K562 (cell line): ENCODE data around the gene IFI30. TPM values are rescaled to one million over a fixed set of nuclear protein-coding genes. Genes with fewer than 3 reads are reported as not detected.

Experiments used
- GATA2 ChIP-seq: sonication (generic); formaldehyde crosslinking; IDR thresholded peaks from 2 replicates; pipeline ENCODE4 v1.4.0; 2020; ENCODE audit warnings: mild to moderate bottlenecking, missing genetic modification reagents
- HDGF ChIP-seq: fragments of 450-650 bp; IDR thresholded peaks from 2 replicates; pipeline ENCODE4 v1.6.1; 2016
- HIVEP1 ChIP-seq: fragments of 250-450 bp; sonication (Bioruptor Pico); IDR thresholded peaks from 2 replicates; pipeline ENCODE4 v1.4.0; 2020; ENCODE audit warnings: mild to moderate bottlenecking
- KLF16 ChIP-seq: IDR thresholded peaks from 2 replicates; pipeline ENCODE4 v1.6.1; 2016; ENCODE audit warnings: antibody characterized with exemption
- KLF6 ChIP-seq: fragments of 250-450 bp; sonication (Bioruptor Pico); IDR thresholded peaks from 2 replicates; pipeline ENCODE4 v1.4.0; 2020; ENCODE audit warnings: mild to moderate bottlenecking, moderate library complexity, borderline replicate concordance
- NCOA1 ChIP-seq: fragments of 450-650 bp; IDR thresholded peaks from 2 replicates; pipeline ENCODE4 v1.6.1; 2016; ENCODE audit warnings: low read depth
- NCOA2 ChIP-seq, 2 experiments: fragments of 450-650 bp; IDR thresholded peaks; 2 replicates each; pipeline ENCODE4 v1.6.1; 2018; ENCODE audit warnings: mild to moderate bottlenecking in 2 of 2, moderate library complexity in 1 of 2; ENCODE audit not compliant: partially characterized antibody in 2 of 2
- NFYB ChIP-seq: IDR thresholded peaks from 2 replicates; pipeline ENCODE4 v1.6.1; 2011; ENCODE audit warnings: mild to moderate bottlenecking, moderate library complexity; ENCODE audit not compliant: insufficient read length; ENCODE audit errors: extremely low read depth
- NONO ChIP-seq, 2 experiments: fragments of 200-400 bp in 1 of 2; fragments of 450-650 bp in 1 of 2; formaldehyde crosslinking in 1 of 2; IDR thresholded peaks; 2 replicates each; pipeline ENCODE4 v1.6.1; 2017; ENCODE audit warnings: low read depth in 2 of 2, mild to moderate bottlenecking in 2 of 2, moderate library complexity in 2 of 2, low read length in 1 of 2
- SMARCE1 ChIP-seq: fragments of 450-650 bp; IDR thresholded peaks from 2 replicates; pipeline ENCODE4 v1.7.1; 2016; ENCODE audit warnings: mild to moderate bottlenecking
- STAG1 ChIP-seq: sonication (generic); formaldehyde crosslinking; IDR thresholded peaks from 2 replicates; pipeline ENCODE4 v1.5.0; 2020; ENCODE audit warnings: missing genetic modification reagents, borderline replicate concordance
- SUPT5H ChIP-seq: fragments of 450-650 bp; IDR thresholded peaks from 2 replicates; pipeline ENCODE4 v1.6.1; 2016
- TBP ChIP-seq: optimal IDR thresholded peaks from 2 replicates; pipeline ENCODE3; 2011; ENCODE audit warnings: low read depth, low read length, improper control_type of control experiment
- ZBTB8A ChIP-seq: fragments of 450-650 bp; IDR thresholded peaks from 2 replicates; pipeline ENCODE4 v1.6.1; 2018; ENCODE audit warnings: mild to moderate bottlenecking, moderate library complexity; ENCODE audit not compliant: partially characterized antibody
- ZKSCAN1 ChIP-seq: fragments of 150-350 bp; IDR thresholded peaks from 2 replicates; pipeline ENCODE4 v1.6.1; 2016; ENCODE audit warnings: low read depth, low read length
- ZSCAN32 ChIP-seq: fragments of 450-650 bp; formaldehyde crosslinking; IDR thresholded peaks from 2 replicates; pipeline ENCODE4 v1.4.0; 2020; ENCODE audit warnings: mild to moderate bottlenecking, moderate library complexity
- polyA plus RNA-seq, 8 experiments: library from polyadenylated mRNA; depleted of rRNA in 4 of 8; stranded (reverse) in 5 of 8; unstranded in 3 of 8; fragments of >200 nt; fragmentation: Nextera tagmentation in 2 of 8; fragmentation: Illumina TruSeq in 1 of 8; extraction: Ambion mirVana in 2 of 8; extraction: Trizol in 1 of 8; gene quantifications; 2 replicates each; pipeline versions ENCODE4 v1.2.1 to v1.2.3, GENCODE V29; 2011 to 2014; ENCODE audit warnings: inconsistent platforms in 1 of 8, missing spikeins in 1 of 8
- total RNA-seq, 7 experiments: library from RNA; depleted of rRNA in 6 of 7; stranded (reverse); fragments of >200 nt in 6 of 7; fragmentation: Illumina TruSeq in 2 of 7; extraction: Trizol in 2 of 7; gene quantifications; 2 replicates each; pipeline versions ENCODE4 v1.2.1 to v1.2.3, GENCODE V29; 2011 to 2021; ENCODE audit warnings: low replicate concordance in 1 of 7
- TF ChIP-seq, protein P1 (sequence below): fragments of 450-650 bp; formaldehyde crosslinking; IDR thresholded peaks from 2 replicates; pipeline ENCODE4 v1.4.0; 2020; ENCODE audit warnings: mild to moderate bottlenecking
- TF ChIP-seq, protein P2 (sequence below): sonication (generic); formaldehyde crosslinking; IDR thresholded peaks from 2 replicates; pipeline ENCODE4 v1.8.0; 2022; ENCODE audit warnings: missing genetic modification reagents, mild to moderate bottlenecking, borderline replicate concordance
- TF ChIP-seq, protein P3 (sequence below): IDR thresholded peaks from 3 replicates; pipeline ENCODE4 v1.6.1; 2011; ENCODE audit warnings: borderline replicate concordance, mild to moderate bottlenecking, moderate library complexity; ENCODE audit not compliant: insufficient read length; ENCODE audit errors: extremely low read depth
- TF ChIP-seq, protein P4 (sequence below): fragments of 250-450 bp; sonication (Bioruptor Pico); IDR thresholded peaks from 2 replicates; pipeline ENCODE4 v1.5.0; 2021
- TF ChIP-seq, protein P5 (sequence below): conservative IDR thresholded peaks from 2 replicates; pipeline ENCODE4 v1.6.1; 2011; ENCODE audit warnings: low read depth, mild to moderate bottlenecking, low read length; ENCODE audit not compliant: control insufficient read depth

The IFI30 gene
- total and polyA plus RNA-seq, 9 of the 15 experiments (the other 6 are each of a cell fraction or from before 2014, with no cell fraction given), result 63.7 to 430 (median 109) TPM

DNA sequence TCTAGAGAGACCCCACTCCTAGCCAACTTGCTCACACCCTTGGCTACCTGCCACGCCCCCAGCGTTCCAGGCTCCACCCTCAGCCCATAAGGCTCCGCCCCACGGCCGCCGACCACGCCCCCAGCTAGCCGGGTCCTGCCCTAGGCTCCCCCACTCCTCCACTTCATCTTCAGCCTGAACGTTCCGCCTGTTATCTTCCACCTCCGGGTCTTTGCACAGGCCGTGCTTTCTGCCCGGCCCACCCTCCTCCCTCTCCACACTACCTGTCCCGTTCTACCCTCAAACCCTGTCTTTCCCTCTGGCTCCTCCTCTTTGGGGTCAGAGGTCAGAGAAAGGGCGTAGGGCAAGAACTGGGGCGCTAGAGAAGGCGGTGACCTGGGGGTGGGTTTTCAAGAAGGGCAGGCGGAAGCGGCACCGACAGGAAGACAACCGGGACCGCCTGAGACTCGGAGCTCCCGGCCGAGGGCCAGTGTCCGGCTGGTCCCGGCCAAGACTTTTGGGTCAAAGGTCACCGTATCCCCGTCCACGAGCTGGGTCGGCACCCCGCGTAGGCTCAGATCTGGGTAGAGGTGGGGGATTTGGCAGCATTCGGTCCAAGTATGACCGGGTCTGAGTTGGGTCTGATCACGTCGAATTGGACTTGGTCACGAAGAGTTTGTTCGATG lies 50.4 kb downstream of the IFI30 start (continued):
- TF ChIP-seq, protein P1, sequence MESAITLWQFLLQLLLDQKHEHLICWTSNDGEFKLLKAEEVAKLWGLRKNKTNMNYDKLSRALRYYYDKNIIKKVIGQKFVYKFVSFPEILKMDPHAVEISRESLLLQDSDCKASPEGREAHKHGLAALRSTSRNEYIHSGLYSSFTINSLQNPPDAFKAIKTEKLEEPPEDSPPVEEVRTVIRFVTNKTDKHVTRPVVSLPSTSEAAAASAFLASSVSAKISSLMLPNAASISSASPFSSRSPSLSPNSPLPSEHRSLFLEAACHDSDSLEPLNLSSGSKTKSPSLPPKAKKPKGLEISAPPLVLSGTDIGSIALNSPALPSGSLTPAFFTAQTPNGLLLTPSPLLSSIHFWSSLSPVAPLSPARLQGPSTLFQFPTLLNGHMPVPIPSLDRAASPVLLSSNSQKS (CRISPR knock-in tag), result 0 out of 2 replicates have a peak, but pooled peaks have one; percentile 32
- TF ChIP-seq HDGF, result no peak; the same call in 1 of the 2 replicates
- TF ChIP-seq KLF6 (CRISPR knock-in tag), result no peak
- TF ChIP-seq SUPT5H, result peak; percentile 71
- no peak for TF ChIP-seq NCOA2 (IDR thresholded peaks at IDR 0.05; ENCODE audit: partially characterized antibody in 2 of 2)
- no peak for TF ChIP-seq NONO (IDR thresholded peaks at IDR 0.05; ENCODE audit: low read depth in 2 of 2, low read length in 1 of 2)
- no peak for TF ChIP-seq HIVEP1 (CRISPR knock-in tag)
- TF ChIP-seq, protein P2, sequence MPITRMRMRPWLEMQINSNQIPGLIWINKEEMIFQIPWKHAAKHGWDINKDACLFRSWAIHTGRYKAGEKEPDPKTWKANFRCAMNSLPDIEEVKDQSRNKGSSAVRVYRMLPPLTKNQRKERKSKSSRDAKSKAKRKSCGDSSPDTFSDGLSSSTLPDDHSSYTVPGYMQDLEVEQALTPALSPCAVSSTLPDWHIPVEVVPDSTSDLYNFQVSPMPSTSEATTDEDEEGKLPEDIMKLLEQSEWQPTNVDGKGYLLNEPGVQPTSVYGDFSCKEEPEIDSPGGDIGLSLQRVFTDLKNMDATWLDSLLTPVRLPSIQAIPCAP, result no peak
- TF ChIP-seq, protein P3, sequence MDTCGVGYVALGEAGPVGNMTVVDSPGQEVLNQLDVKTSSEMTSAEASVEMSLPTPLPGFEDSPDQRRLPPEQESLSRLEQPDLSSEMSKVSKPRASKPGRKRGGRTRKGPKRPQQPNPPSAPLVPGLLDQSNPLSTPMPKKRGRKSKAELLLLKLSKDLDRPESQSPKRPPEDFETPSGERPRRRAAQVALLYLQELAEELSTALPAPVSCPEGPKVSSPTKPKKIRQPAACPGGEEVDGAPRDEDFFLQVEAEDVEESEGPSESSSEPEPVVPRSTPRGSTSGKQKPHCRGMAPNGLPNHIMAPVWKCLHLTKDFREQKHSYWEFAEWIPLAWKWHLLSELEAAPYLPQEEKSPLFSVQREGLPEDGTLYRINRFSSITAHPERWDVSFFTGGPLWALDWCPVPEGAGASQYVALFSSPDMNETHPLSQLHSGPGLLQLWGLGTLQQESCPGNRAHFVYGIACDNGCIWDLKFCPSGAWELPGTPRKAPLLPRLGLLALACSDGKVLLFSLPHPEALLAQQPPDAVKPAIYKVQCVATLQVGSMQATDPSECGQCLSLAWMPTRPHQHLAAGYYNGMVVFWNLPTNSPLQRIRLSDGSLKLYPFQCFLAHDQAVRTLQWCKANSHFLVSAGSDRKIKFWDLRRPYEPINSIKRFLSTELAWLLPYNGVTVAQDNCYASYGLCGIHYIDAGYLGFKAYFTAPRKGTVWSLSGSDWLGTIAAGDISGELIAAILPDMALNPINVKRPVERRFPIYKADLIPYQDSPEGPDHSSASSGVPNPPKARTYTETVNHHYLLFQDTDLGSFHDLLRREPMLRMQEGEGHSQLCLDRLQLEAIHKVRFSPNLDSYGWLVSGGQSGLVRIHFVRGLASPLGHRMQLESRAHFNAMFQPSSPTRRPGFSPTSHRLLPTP, result no peak
- no peak for TF ChIP-seq ZBTB8A
- TF ChIP-seq GATA2 (CRISPR knock-in tag), result no peak
- no peak for TF ChIP-seq KLF16
- TF ChIP-seq STAG1 (CRISPR knock-in tag), result no peak
- TF ChIP-seq NFYB, result no peak
- peak; percentile 73; the same call in 1 of the 2 replicates for TF ChIP-seq ZKSCAN1
- peak; percentile 46; the same call in 1 of the 2 replicates for TF ChIP-seq SMARCE1
- TF ChIP-seq, protein P4, sequence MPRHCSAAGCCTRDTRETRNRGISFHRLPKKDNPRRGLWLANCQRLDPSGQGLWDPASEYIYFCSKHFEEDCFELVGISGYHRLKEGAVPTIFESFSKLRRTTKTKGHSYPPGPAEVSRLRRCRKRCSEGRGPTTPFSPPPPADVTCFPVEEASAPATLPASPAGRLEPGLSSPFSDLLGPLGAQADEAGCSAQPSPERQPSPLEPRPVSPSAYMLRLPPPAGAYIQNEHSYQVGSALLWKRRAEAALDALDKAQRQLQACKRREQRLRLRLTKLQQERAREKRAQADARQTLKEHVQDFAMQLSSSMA (CRISPR knock-in tag), result no peak
- TF ChIP-seq, protein P5, sequence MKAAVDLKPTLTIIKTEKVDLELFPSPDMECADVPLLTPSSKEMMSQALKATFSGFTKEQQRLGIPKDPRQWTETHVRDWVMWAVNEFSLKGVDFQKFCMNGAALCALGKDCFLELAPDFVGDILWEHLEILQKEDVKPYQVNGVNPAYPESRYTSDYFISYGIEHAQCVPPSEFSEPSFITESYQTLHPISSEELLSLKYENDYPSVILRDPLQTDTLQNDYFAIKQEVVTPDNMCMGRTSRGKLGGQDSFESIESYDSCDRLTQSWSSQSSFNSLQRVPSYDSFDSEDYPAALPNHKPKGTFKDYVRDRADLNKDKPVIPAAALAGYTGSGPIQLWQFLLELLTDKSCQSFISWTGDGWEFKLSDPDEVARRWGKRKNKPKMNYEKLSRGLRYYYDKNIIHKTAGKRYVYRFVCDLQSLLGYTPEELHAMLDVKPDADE, result 0 out of 2 replicates have a peak, but pooled peaks have one; percentile 27
- peak; percentile 95 for TF ChIP-seq NCOA1
- TF ChIP-seq ZSCAN32 (CRISPR knock-in tag), result no peak
- peak; percentile 62 for TF ChIP-seq TBP
